Mesothelial cell of epicardium (in vitro differentiated cells): ENCODE measurements around the gene SPON1. TPM values are rescaled to one million over a fixed set of nuclear protein-coding genes. Genes with fewer than 3 reads are reported as not detected.

ENCODE experiments used
- DNase-seq, 2 experiments: peaks; one replicate each; pipeline ENCODE4 v3.0.0; 2021; ENCODE audit warnings: low spot score in 2 of 2; ENCODE audit not compliant: unreplicated experiment in 2 of 2
- H3K27ac Mint-ChIP-seq: 2 replicates; pipeline ENCODE4 v1.8.0; 2021; ENCODE audit warnings: mixed read lengths
- H3K27me3 Mint-ChIP-seq: 2 replicates; pipeline ENCODE4 v1.8.0; 2021; ENCODE audit warnings: low read depth, mixed read lengths
- H3K36me3 Mint-ChIP-seq: 2 replicates; pipeline ENCODE4 v1.8.0; 2021; ENCODE audit warnings: mixed read lengths
- H3K4me1 Mint-ChIP-seq: 2 replicates; pipeline ENCODE4 v1.8.0; 2021; ENCODE audit warnings: mixed read lengths
- H3K4me3 Mint-ChIP-seq: 2 replicates; pipeline ENCODE4 v1.8.0; 2021; ENCODE audit warnings: mild to moderate bottlenecking, moderate library complexity, mixed read lengths
- H3K9me3 Mint-ChIP-seq: 2 replicates; pipeline ENCODE4 v1.8.0; 2021; ENCODE audit warnings: mixed read lengths
- CTCF ChIP-seq: fragments of 200-600 bp; sonication (generic); IDR thresholded peaks from one replicate; pipeline ENCODE4 v1.5.0; 2021; ENCODE audit warnings: antibody characterized with exemption; ENCODE audit not compliant: unreplicated experiment
- total RNA-seq: library from RNA; stranded (reverse); gene quantifications from 3 replicates; pipeline ENCODE4 v1.2.1, GENCODE V29; 2021

Gene SPON1
- total RNA-seq, 1 donor from 2014 or later: 30.9 TPM

DNA sequence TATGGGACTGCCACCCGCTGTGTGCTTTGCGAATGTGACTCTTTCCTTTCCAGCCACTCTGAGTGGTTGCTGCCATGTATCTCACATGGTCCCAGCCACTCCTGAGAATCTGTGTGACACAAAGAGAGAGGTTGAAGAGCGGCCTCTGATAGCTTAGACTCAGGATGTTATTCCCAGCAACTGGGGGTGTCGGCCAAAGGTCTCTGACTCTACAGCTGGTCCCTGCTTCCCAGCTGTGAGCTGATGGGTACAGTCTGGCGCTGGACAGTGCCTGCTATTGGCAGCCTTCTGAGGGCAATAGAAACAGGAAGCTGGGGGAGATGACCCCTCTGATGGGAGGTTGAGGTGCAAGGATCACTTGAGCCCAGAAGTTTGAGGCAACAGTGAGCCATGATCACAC, 291.3 kb downstream of the SPON1 start:
- H3K4me1 Mint-ChIP-seq: no peaks in the 10 kb centered on the region
- peak in 1 of 2 experiments; percentile 3 for DNase-seq
- H3K27me3 Mint-ChIP-seq: peaks cover 4% of the 10 kb centered on the region
- H3K9me3 Mint-ChIP-seq: no peaks in the 10 kb centered on the region
- H3K36me3 Mint-ChIP-seq: no peaks in the 10 kb centered on the region
- no peak for TF ChIP-seq CTCF
- H3K27ac Mint-ChIP-seq: no peak overlapping the region
- H3K4me3 Mint-ChIP-seq: no peak overlapping the region

- Mint-ChIP-seq H3K27me3 (peaks cover 6% of the 10 kb centered on the region), H3K9me3 (no peaks in the 10 kb centered on the region), H3K4me1 (no peaks in the 10 kb centered on the region), H3K27ac (no peak overlapping the region), H3K4me3 (no peak overlapping the region), H3K36me3 (no peaks in the 10 kb centered on the region)
- peak in 1 of 2 experiments; percentile 28 for DNase-seq
- TF ChIP-seq CTCF: no peak
Measured at GRCh38 chr11:14254533-14255237, 292.2 kb downstream of the SPON1 start.

GRCh38 chr11:14255238-14255534, 292.7 kb downstream of the SPON1 start:
- Mint-ChIP-seq H3K27ac (no peak overlapping the region), H3K27me3 (peaks cover 5% of the 10 kb centered on the region), H3K36me3 (no peaks in the 10 kb centered on the region), H3K4me3 (no peak overlapping the region), H3K9me3 (no peaks in the 10 kb centered on the region), H3K4me1 (no peaks in the 10 kb centered on the region)
- TF ChIP-seq CTCF: no peak
- DNase-seq: peak in 1 of 2 experiments; percentile 11

- no peak for TF ChIP-seq CTCF
- no peaks in the 10 kb centered on the region for H3K4me1 Mint-ChIP-seq
- peaks cover 2% of the 10 kb centered on the region for H3K9me3 Mint-ChIP-seq
- H3K27ac Mint-ChIP-seq: no peak overlapping the region
- H3K4me3 Mint-ChIP-seq: no peak overlapping the region
- H3K36me3 Mint-ChIP-seq: no peaks in the 10 kb centered on the region
- peaks cover 2% of the 10 kb centered on the region for H3K27me3 Mint-ChIP-seq
- no peak for DNase-seq
Measured at GRCh38 chr11:14258221-14258935, 295.9 kb downstream of the SPON1 start.

DNA sequence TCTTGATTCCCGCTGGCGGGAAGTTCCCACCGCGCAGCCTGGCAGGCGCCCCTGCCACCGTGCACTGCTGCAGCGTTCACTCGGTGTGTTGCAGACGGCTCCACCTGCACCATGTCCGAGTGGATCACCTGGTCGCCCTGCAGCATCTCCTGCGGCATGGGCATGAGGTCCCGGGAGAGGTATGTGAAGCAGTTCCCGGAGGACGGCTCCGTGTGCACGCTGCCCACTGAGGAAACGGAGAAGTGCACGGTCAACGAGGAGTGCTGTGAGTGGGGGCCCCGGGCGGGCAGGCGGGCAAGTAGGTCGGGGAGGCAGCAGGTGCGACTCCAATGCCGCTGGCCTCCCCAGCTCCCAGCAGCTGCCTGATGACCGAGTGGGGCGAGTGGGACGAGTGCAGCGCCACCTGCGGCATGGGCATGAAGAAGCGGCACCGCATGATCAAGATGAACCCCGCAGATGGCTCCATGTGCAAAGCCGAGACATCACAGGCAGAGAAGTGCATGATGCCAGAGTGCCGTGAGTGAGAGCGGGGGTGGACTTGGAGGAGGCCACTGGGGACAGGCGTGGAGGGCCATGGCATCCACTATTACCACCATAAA, 296.8 kb downstream of the SPON1 start:
- Mint-ChIP-seq H3K9me3 (peaks cover 4% of the 10 kb centered on the region), H3K27me3 (peaks cover 2% of the 10 kb centered on the region), H3K4me1 (no peaks in the 10 kb centered on the region), H3K27ac (no peak overlapping the region), H3K36me3 (peaks cover 3% of the 10 kb centered on the region), H3K4me3 (no peak overlapping the region)
- no peak for TF ChIP-seq CTCF
- DNase-seq: no peak
